H1 (cell line): ENCODE results near the gene PARD6B. TPM values are rescaled to one million over a fixed set of nuclear protein-coding genes. Genes with fewer than 3 reads are reported as not detected.

Experiments used
- CHD7 ChIP-seq: fragments of 300-600 bp; sonication (generic); IDR thresholded peaks from 2 replicates; pipeline ENCODE4 v1.7.1; 2012; ENCODE audit warnings: low read length, moderate library complexity, mild to moderate bottlenecking, inconsistent platforms; ENCODE audit not compliant: insufficient replicate concordance
- NRF1 ChIP-seq: IDR thresholded peaks from 2 replicates; pipeline ENCODE4 v1.6.1; 2011; ENCODE audit warnings: mild to moderate bottlenecking, low read depth, low read length, improper control_type of control experiment
- RAD21 ChIP-seq, 2 experiments: IDR thresholded peaks in 1 of 2; conservative IDR thresholded peaks in 1 of 2; 2 replicates each; pipeline ENCODE4 v1.6.1; 2011; ENCODE audit warnings: low read depth in 2 of 2, low read length in 2 of 2, improper control_type of control experiment in 1 of 2, inconsistent platforms in 1 of 2, mild to moderate bottlenecking in 1 of 2, moderate library complexity in 1 of 2
- RFX5 ChIP-seq: IDR thresholded peaks from 2 replicates; pipeline ENCODE4 v1.6.1; 2011; ENCODE audit warnings: low read depth, low read length, improper control_type of control experiment, borderline replicate concordance
- RNF2 ChIP-seq: fragments of 200-900, 300-1000 bp; sonication (generic); IDR thresholded peaks from 2 replicates; pipeline ENCODE4 v1.7.1; 2016; ENCODE audit warnings: borderline replicate concordance, low read depth, mild to moderate bottlenecking, antibody characterized with exemption, low read length; ENCODE audit not compliant: poor library complexity, severe bottlenecking; ENCODE audit errors: missing control alignments
- TAF7 ChIP-seq: optimal IDR thresholded peaks from 2 replicates; pipeline ENCODE3; 2011; ENCODE audit warnings: low read depth, mild to moderate bottlenecking, inconsistent platforms, low read length, moderate library complexity, borderline replicate concordance
- polyA plus RNA-seq, 7 experiments: library from polyadenylated mRNA; depleted of rRNA in 3 of 7; stranded (reverse) in 5 of 7; unstranded in 2 of 7; fragments of >200 nt in 5 of 7; fragments of 200-250 nt in 2 of 7; gene quantifications; 1 replicate in 5 of 7; 2 replicates in 1 of 7; 4 replicates in 1 of 7; pipeline versions ENCODE4 v1.2.1 to v1.2.3, GENCODE V29; 2011 to 2013; ENCODE audit warnings: missing spikeins in 2 of 7, mixed read lengths in 2 of 7
- total RNA-seq: library from RNA; stranded (reverse); fragmentation: NEBNext Ultra II Directional; extraction: Animal tissue kit (Norgen Biotek cat#: 25700); gene quantifications from 2 replicates; pipeline ENCODE4 v1.2.1, GENCODE V29; 2021

The PARD6B gene
- total and polyA plus RNA-seq, 2 of the 8 experiments (the other 6 are each of a cell fraction or from before 2014, with no cell fraction given): 5.2 to 34.1 TPM

GRCh38 chr20:50788045-50788991 lies 56.9 kb downstream of the PARD6B start (continued):
- TF ChIP-seq CHD7: peak; percentile 41
- TF ChIP-seq RNF2: no peak
- TF ChIP-seq TAF7: no peak
- no peak for TF ChIP-seq NRF1
- no peak for TF ChIP-seq RFX5
- TF ChIP-seq RAD21 (IDR thresholded peaks at IDR 0.05 in 1 of 2, conservative IDR thresholded peaks at IDR 0.05 in 1 of 2; ENCODE audit: low read depth in 2 of 2, low read length in 2 of 2): peak; percentile 57 to 62
